ENCODE measurements around the gene PDE4D. TPM values are rescaled to one million over a fixed set of nuclear protein-coding genes. Genes with fewer than 3 reads are reported as not detected.

Gene PDE4D
- total RNA-seq, 1 experiment from 2014 or later, result 3.6 TPM

- Histone ChIP-seq H3K36me3 (ENCODE audit: low read depth, low read length) (no peaks in the 10 kb centered on the region), H3K79me2 (ENCODE audit: low read length) (no peaks in the 10 kb centered on the region), H3K9ac (ENCODE audit: low read length) (no peak overlapping the region), H3K4me2 (ENCODE audit: low read length) (no peak overlapping the region), H3K27me3 (ENCODE audit: low read length) (no peaks in the 10 kb centered on the region), H3K27ac (ENCODE audit: low read length) (no peak overlapping the region), H2AFZ (ENCODE audit: low read length) (no peak overlapping the region), H4K20me1 (ENCODE audit: low read length) (no peaks in the 10 kb centered on the region), H3F3A (ENCODE audit: low read length, unreplicated experiment) (no peaks in the 10 kb centered on the region), H3K9me2 (replicated peaks; ENCODE audit: low read length) (no peaks in the 10 kb centered on the region), H3K9me3 (ENCODE audit: low read length) (no peaks in the 10 kb centered on the region), H3K4me1 (ENCODE audit: insufficient read depth, low read length) (peaks cover 14% of the 10 kb centered on the region), H3K4me3 (ENCODE audit: low read length) (no peak overlapping the region)
- no TSS peak for BruUV-seq (replicated peaks)
- ATAC-seq (no peak), DNase-seq (no peak)
- intact Hi-C loops (cut with micrococcal nuclease), result no loop called here
- no peak for TF ChIP-seq EZH2phosphoT487 (IDR thresholded peaks at IDR 0.05; ENCODE audit: borderline replicate concordance, low read length)
- TF ChIP-seq EZH2 (IDR thresholded peaks at IDR 0.05; ENCODE audit: low read length, unreplicated experiment), result no peak
- TF ChIP-seq CTCF (conservative IDR thresholded peaks at IDR 0.05; ENCODE audit: low read depth, low read length), result no peak
- ChIA-PET CTCF (no interaction called here), POLR2A (ENCODE audit: unreplicated experiment) (no interaction called here)
Measured at GRCh38 chr5:59782856-59783255, 110.7 kb downstream of the PDE4D start.

- no peak overlapping the region for H3K4me3 ChIP-seq (ENCODE audit: low read length)
- H4K20me1 ChIP-seq (ENCODE audit: low read length), result no peaks in the 10 kb centered on the region
- ChIA-PET POLR2A (ENCODE audit: unreplicated experiment) (no interaction called here), CTCF (no interaction called here)
- no peak overlapping the region for H2AFZ ChIP-seq (ENCODE audit: low read length)
- H3K9me3 ChIP-seq (ENCODE audit: low read length), result no peaks in the 10 kb centered on the region
- H3K79me2 ChIP-seq (ENCODE audit: low read length), result no peaks in the 10 kb centered on the region
- intact Hi-C loops (cut with micrococcal nuclease), result no loop called here
- H3K27ac ChIP-seq (ENCODE audit: low read length), result no peak overlapping the region
- no peak overlapping the region for H3K9ac ChIP-seq (ENCODE audit: low read length)
- no TSS peak for BruUV-seq (replicated peaks)
- no peaks in the 10 kb centered on the region for H3K36me3 ChIP-seq (ENCODE audit: low read depth, low read length)
- DNase-seq (no peak), ATAC-seq (no peak)
- no peak overlapping the region for H3K4me2 ChIP-seq (ENCODE audit: low read length)
- TF ChIP-seq EZH2phosphoT487 (IDR thresholded peaks at IDR 0.05; ENCODE audit: borderline replicate concordance, low read length), result no peak
- no peaks in the 10 kb centered on the region for H3K4me1 ChIP-seq (ENCODE audit: insufficient read depth, low read length)
- no peaks in the 10 kb centered on the region for H3K27me3 ChIP-seq (ENCODE audit: low read length)
- H3F3A ChIP-seq (ENCODE audit: low read length, unreplicated experiment), result no peaks in the 10 kb centered on the region
- no peaks in the 10 kb centered on the region for H3K9me2 ChIP-seq (replicated peaks; ENCODE audit: low read length)
Measured at GRCh38 chr5:59779453-59779852, 114.1 kb downstream of the PDE4D start.

GRCh38 chr5:59777028-59777427, 116.5 kb downstream of the PDE4D start:
- Histone ChIP-seq H3K9ac (ENCODE audit: low read length) (no peak overlapping the region), H3K9me3 (ENCODE audit: low read length) (no peaks in the 10 kb centered on the region), H3K9me2 (replicated peaks; ENCODE audit: low read length) (no peaks in the 10 kb centered on the region), H2AFZ (ENCODE audit: low read length) (no peak overlapping the region), H3K27ac (ENCODE audit: low read length) (no peak overlapping the region), H3K4me2 (ENCODE audit: low read length) (no peak overlapping the region), H3K4me3 (ENCODE audit: low read length) (no peak overlapping the region), H4K20me1 (ENCODE audit: low read length) (no peaks in the 10 kb centered on the region), H3K79me2 (ENCODE audit: low read length) (no peaks in the 10 kb centered on the region), H3K27me3 (ENCODE audit: low read length) (no peaks in the 10 kb centered on the region), H3K36me3 (ENCODE audit: low read depth, low read length) (no peaks in the 10 kb centered on the region), H3F3A (ENCODE audit: low read length, unreplicated experiment) (no peaks in the 10 kb centered on the region), H3K4me1 (ENCODE audit: insufficient read depth, low read length) (peaks cover 4% of the 10 kb centered on the region; the same call in 1 of the 2 replicates)
- ATAC-seq, result no peak
- POLR2A ChIA-PET (ENCODE audit: unreplicated experiment), result no interaction called here
- intact Hi-C loops (cut with micrococcal nuclease), result no loop called here
- no peak for DNase-seq
- no TSS peak for BruUV-seq (replicated peaks)
- TF ChIP-seq EZH2phosphoT487 (IDR thresholded peaks at IDR 0.05; ENCODE audit: borderline replicate concordance, low read length) (no peak), CTCF (conservative IDR thresholded peaks at IDR 0.05; ENCODE audit: low read depth, low read length) (no peak), EZH2 (IDR thresholded peaks at IDR 0.05; ENCODE audit: low read length, unreplicated experiment) (no peak)
- CTCF ChIA-PET, result no interaction called here
